Bronchial epithelial cell (primary cell): Measurements from ENCODE around the gene RAB11B. TPM values are rescaled to one million over a fixed set of nuclear protein-coding genes. Genes with fewer than 3 reads are reported as not detected.
A peak's percentile ranks its signal among the peaks of the same experiment; 100 is the strongest.

Source experiments
- DNase-seq: peaks from one replicate; pipeline ENCODE4 v3.0.0-alpha.2; 2010; ENCODE audit warnings: low read depth
- FAIRE-seq: peaks from 2 replicates; lab custom pipeline; 2011; peaks lifted over from hg19 to GRCh38; lab: Jason Lieb, UNC
- H3K27me3 ChIP-seq: 2 replicates; pipeline ENCODE4 v1.5.1; 2011; ENCODE audit warnings: low read length; ENCODE audit not compliant: control insufficient read depth, insufficient read depth
- H3K36me3 ChIP-seq: 2 replicates; pipeline ENCODE4 v1.5.1; 2011; ENCODE audit warnings: low read length; ENCODE audit not compliant: control insufficient read depth, insufficient read depth
- H3K4me3 ChIP-seq: 2 replicates; pipeline ENCODE4 v1.5.1; 2011; ENCODE audit warnings: mild to moderate bottlenecking, low read depth, low read length, control low read depth
- total RNA-seq: library from RNA; depleted of rRNA; stranded (reverse); fragments of >200 nt; gene quantifications from 2 replicates; pipeline ENCODE4 v1.2.1, GENCODE V29; 2014
- TF ChIP-seq, protein P1 (sequence below): IDR thresholded peaks from 2 replicates; pipeline ENCODE4 v1.5.1; 2011; ENCODE audit warnings: mild to moderate bottlenecking, moderate library complexity, low read length, control low read depth, inconsistent platforms; ENCODE audit not compliant: insufficient read depth, severe bottlenecking

The RAB11B gene
- total RNA-seq, 1 donor from 2014 or later: 21.1 TPM

DNA sequence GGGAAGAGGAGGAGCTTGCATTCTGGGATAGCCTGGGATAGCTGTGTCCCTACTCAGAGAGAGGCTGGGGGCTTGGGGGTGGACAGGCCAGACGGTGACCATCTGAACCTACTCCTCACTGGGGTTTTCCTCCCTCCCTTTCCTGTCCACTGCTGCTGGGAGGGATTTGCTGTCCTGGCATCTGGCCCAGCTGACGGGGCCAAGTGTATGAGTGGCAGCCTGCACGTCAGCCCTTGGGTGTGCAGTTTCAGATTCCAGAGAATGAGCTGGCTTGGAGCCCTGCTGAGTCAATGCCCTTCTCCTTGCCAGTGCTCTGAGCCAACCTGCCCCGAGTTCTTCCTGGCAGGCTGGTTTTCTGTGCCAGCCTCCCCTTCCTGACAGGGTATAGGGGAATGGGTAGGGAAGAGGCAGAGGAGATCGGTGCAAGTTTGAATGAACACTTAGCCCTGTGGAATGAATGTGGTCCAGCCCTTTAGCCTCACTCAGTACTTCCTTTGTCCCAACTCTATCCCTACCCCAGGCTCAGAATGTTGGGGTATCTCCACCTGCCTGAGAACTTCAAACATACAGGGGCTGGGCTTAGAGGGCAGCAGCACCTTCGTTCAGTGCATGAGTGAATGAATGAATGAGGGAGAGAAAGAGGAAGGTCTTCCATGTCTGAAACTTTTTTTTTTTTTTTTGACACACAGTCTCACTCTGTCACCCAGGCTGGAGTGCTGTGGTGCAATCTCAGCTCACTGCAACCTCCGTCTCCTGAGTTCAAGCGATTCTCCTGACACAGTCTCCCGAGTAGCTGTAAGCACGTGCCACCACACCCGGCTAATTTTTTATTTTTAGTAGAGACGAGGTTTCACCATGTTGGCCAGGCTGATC lies 28.0 kb upstream of the RAB11B start:
- TF ChIP-seq, protein P1, sequence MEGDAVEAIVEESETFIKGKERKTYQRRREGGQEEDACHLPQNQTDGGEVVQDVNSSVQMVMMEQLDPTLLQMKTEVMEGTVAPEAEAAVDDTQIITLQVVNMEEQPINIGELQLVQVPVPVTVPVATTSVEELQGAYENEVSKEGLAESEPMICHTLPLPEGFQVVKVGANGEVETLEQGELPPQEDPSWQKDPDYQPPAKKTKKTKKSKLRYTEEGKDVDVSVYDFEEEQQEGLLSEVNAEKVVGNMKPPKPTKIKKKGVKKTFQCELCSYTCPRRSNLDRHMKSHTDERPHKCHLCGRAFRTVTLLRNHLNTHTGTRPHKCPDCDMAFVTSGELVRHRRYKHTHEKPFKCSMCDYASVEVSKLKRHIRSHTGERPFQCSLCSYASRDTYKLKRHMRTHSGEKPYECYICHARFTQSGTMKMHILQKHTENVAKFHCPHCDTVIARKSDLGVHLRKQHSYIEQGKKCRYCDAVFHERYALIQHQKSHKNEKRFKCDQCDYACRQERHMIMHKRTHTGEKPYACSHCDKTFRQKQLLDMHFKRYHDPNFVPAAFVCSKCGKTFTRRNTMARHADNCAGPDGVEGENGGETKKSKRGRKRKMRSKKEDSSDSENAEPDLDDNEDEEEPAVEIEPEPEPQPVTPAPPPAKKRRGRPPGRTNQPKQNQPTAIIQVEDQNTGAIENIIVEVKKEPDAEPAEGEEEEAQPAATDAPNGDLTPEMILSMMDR: no peak
- FAIRE-seq: peak; percentile 100
- peak; percentile 99 for DNase-seq
- H3K4me3 ChIP-seq: no peak overlapping the region
- no peaks in the 10 kb centered on the region for H3K27me3 ChIP-seq
- no peaks in the 10 kb centered on the region for H3K36me3 ChIP-seq

DNA sequence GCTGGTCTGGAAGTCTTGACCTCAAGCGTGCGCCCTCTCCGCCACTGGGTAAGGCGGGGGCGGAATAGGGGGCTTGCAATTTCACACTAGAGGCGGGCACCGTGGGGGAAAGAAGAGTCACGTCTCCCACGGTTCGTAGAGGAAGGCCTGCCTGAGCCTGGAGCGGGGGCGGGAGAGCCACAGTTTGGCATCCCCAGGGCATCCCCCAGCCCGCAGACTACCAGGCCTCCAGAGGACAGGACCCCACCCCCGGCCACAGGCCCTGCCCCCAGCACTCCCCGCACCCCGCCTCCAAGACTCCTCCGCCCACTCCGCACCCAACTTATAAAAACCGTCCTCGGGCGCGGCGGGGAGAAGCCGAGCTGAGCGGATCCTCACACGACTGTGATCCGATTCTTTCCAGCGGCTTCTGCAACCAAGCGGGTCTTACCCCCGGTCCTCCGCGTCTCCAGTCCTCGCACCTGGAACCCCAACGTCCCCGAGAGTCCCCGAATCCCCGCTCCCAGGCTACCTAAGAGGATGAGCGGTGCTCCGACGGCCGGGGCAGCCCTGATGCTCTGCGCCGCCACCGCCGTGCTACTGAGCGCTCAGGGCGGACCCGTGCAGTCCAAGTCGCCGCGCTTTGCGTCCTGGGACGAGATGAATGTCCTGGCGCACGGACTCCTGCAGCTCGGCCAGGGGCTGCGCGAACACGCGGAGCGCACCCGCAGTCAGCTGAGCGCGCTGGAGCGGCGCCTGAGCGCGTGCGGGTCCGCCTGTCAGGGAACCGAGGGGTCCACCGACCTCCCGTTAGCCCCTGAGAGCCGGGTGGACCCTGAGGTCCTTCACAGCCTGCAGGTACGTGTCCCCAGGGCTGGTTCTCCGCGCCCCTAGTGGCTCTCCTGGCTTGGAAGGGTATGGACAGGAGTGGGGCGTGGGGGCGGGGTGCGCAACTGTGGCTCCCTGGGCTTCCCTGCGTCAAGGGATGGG lies 26.1 kb upstream of the RAB11B start, which contains the start of gene ANGPTL4:
Gene ANGPTL4 (plus strand): TSS at position 353 of the 969 bp plus-strand sequence. CDS start 167 bp downstream, at position 520.
- peak within 1 kb of the TSS; percentile 53 for H3K4me3 ChIP-seq
- no peaks in the 10 kb centered on the region for H3K36me3 ChIP-seq
- peak; percentile 41 for DNase-seq
- H3K27me3 ChIP-seq: no peaks in the 10 kb centered on the region
- TF ChIP-seq, protein P1: peak; percentile 37
- FAIRE-seq: no peak

DNA sequence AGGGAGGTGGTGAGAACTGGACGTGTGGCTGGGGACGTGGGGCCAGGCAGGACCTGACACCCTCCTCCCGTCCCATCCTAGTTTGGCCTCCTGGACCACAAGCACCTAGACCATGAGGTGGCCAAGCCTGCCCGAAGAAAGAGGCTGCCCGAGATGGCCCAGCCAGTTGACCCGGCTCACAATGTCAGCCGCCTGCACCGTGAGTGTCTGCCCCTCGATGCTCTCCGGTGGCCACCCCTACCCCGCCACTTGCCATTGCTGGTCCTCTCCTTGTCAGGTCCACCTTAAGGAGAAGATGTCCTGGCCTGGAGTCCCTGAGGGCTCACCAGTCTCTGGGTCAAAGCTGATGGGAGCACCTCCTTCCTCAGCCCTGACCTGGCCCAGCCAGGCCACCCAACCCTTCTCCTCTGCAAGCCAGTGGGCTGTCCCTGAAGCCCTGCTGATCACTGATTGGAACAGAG lies 24.0 kb upstream of the RAB11B start:
- no peak for DNase-seq
- no peak for FAIRE-seq
- Histone ChIP-seq H3K27me3 (no peaks in the 10 kb centered on the region), H3K4me3 (no peak overlapping the region), H3K36me3 (peaks cover 2% of the 10 kb centered on the region)
- TF ChIP-seq, protein P1: no peak

DNA sequence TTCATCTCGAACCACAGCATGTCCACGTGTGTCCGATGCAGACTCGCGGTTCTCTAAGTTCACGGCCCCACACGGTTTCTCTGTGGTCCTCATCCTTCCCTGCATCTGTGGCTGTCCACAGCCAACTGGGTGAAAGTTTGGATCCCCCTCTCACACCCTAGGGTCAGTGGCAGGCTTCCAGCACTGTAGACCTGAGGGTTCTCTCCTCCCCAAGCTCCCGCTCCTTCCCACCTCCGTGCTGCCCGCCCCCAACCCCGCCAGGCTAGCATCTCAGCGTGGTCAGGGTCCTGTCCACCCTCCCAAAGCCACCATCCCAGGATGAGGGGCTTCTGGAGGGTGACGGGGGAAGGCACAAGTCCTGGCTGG lies 23.2 kb upstream of the RAB11B start:
- DNase-seq (no peak), FAIRE-seq (no peak)
- TF ChIP-seq, protein P1: no peak
- no peak overlapping the region for H3K4me3 ChIP-seq
- no peaks in the 10 kb centered on the region for H3K27me3 ChIP-seq
- H3K36me3 ChIP-seq: peaks cover 2% of the 10 kb centered on the region

DNA sequence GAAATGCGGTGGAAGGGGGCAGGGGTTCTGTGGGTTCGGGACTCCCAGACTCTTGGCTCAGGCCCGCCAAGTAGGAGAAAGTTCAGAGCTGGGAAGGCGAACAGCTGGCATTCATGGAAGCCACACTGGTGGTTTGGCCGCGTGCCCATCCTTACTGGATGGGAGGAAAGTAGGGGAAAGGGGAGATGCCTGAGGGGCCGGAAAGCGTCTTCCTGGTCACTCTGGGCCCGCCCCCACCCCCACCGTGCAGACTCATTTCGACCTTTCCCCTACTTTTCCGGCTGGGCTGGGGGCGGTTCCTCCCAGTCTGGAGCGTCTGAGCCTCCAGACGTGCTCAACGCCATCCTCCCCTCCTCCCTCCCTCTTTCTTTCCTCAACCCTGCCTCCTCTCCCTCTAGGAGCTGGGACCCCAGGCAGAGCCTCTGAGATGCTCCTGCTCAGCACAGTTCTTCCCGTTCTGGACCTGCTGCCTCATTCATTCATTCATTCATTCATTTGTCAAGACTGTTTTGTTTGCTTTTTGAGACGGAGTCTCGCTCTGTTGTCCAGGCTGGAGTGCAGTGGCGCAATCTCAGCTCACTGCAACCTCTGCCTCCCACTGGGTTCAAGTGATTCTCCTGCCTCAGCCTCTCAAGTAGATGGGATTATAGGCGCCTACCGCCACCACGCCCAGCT lies 22.7 kb upstream of the RAB11B start:
- TF ChIP-seq, protein P1: no peak
- H3K36me3 ChIP-seq: peaks cover 2% of the 10 kb centered on the region
- H3K27me3 ChIP-seq: no peaks in the 10 kb centered on the region
- no peak overlapping the region for H3K4me3 ChIP-seq
- FAIRE-seq (no peak), DNase-seq (peak; percentile 79)
